Hepatocyte (in vitro differentiated cells): ENCODE measurements around the gene SERPINA3. TPM values are rescaled to one million over a fixed set of nuclear protein-coding genes. Genes with fewer than 3 reads are reported as not detected.

ENCODE experiments used
- DNase-seq: peaks from one replicate; pipeline ENCODE4 v3.0.0-alpha.2; 2016; ENCODE audit warnings: low spot score
- H2AFZ ChIP-seq: fragments of 200-600 bp; sonication (generic); 2 replicates; pipeline ENCODE4 v1.6.0; 2016; ENCODE audit warnings: antibody characterized with exemption, mild to moderate bottlenecking
- H3K27ac ChIP-seq: fragments of 200-600 bp; sonication (generic); 2 replicates; pipeline ENCODE4 v1.5.1; 2016; ENCODE audit warnings: mild to moderate bottlenecking
- H3K27me3 ChIP-seq: fragments of 200-600 bp; sonication (generic); 2 replicates; pipeline ENCODE4 v1.6.1; 2016
- H3K36me3 ChIP-seq: fragments of 200-600 bp; sonication (generic); replicated peaks from 2 replicates; pipeline ENCODE4 v1.5.1; 2016; ENCODE audit warnings: low read depth; ENCODE audit not compliant: insufficient read depth
- H3K4me1 ChIP-seq: fragments of 200-600 bp; sonication (generic); 2 replicates; pipeline ENCODE4 v1.5.1; 2016; ENCODE audit warnings: mild to moderate bottlenecking, moderate library complexity; ENCODE audit not compliant: insufficient read depth
- H3K4me2 ChIP-seq: fragments of 200-600 bp; sonication (generic); 2 replicates; pipeline ENCODE4 v1.6.0; 2016
- H3K4me3 ChIP-seq: fragments of 200-600 bp; sonication (generic); 2 replicates; pipeline ENCODE4 v1.5.1; 2016; ENCODE audit warnings: mild to moderate bottlenecking
- H3K79me2 ChIP-seq: fragments of 200-600 bp; sonication (generic); 2 replicates; pipeline ENCODE4 v1.6.0; 2017; ENCODE audit warnings: mild to moderate bottlenecking
- H3K9me2 ChIP-seq: fragments of 200-600 bp; sonication (generic); replicated peaks from 2 replicates; pipeline ENCODE4 v1.6.0; 2017; ENCODE audit warnings: mild to moderate bottlenecking; ENCODE audit not compliant: insufficient read depth
- H3K9me3 ChIP-seq: fragments of 200-600 bp; sonication (generic); 2 replicates; pipeline ENCODE4 v1.5.1; 2016; ENCODE audit warnings: low read depth, mild to moderate bottlenecking
- H4K20me1 ChIP-seq: fragments of 200-600 bp; sonication (generic); 2 replicates; pipeline ENCODE4 v1.6.0; 2016; ENCODE audit warnings: mild to moderate bottlenecking; ENCODE audit not compliant: insufficient read depth, poor library complexity, severe bottlenecking
- CTCF ChIP-seq: fragments of 200-600 bp; sonication (generic); IDR thresholded peaks from 2 replicates; pipeline ENCODE4 v1.5.1; 2016; ENCODE audit warnings: antibody characterized with exemption, mild to moderate bottlenecking; ENCODE audit not compliant: poor library complexity
- EZH2 ChIP-seq: fragments of 200-600 bp; sonication (generic); IDR thresholded peaks from 2 replicates; pipeline ENCODE4 v1.6.1; 2016; ENCODE audit warnings: antibody characterized with exemption, mild to moderate bottlenecking, borderline replicate concordance
- EZH2phosphoT487 ChIP-seq: fragments of 200-600 bp; sonication (generic); IDR thresholded peaks from one replicate; pipeline ENCODE4 v1.6.1; 2018; ENCODE audit warnings: antibody characterized with exemption, mild to moderate bottlenecking, low read depth, moderate library complexity; ENCODE audit not compliant: unreplicated experiment, severe bottlenecking
- WGBS: methylation state at CpG from one replicate; pipeline ENCODE4 v1.1.6; 2016; ENCODE audit warnings: low lambda C conversion rate; ENCODE audit errors: missing lambda C conversion rate; 5-methylcytosine and 5-hydroxymethylcytosine counted together
- polyA plus RNA-seq: library from polyadenylated mRNA; unstranded; fragments of >200 nt; fragmentation: Nextera tagmentation; extraction: Ambion mirVana; gene quantifications from 2 replicates; pipeline ENCODE4 v1.2.1, GENCODE V29; 2016
- total RNA-seq: library from RNA; depleted of rRNA; stranded (reverse); fragments of >200 nt; gene quantifications from 2 replicates; pipeline ENCODE4 v1.2.3, GENCODE V29; 2014

Gene SERPINA3
- total and polyA plus RNA-seq, 2 experiments from 2014 or later = 359 to 457 TPM

- no peak for TF ChIP-seq EZH2
- TF ChIP-seq EZH2phosphoT487 = no peak
- no peak for TF ChIP-seq CTCF
- no peak overlapping the region for H2AFZ ChIP-seq
- H3K9me3 ChIP-seq = no peaks in the 10 kb centered on the region
- no peaks in the 10 kb centered on the region for H3K36me3 ChIP-seq
- H3K9me2 ChIP-seq = no peaks in the 10 kb centered on the region
- no peaks in the 10 kb centered on the region for H3K27me3 ChIP-seq
- H3K4me3 ChIP-seq = no peak overlapping the region
- H3K4me2 ChIP-seq = no peak overlapping the region
- no peaks in the 10 kb centered on the region for H4K20me1 ChIP-seq
- peaks cover 15% of the 10 kb centered on the region for H3K4me1 ChIP-seq
- no peaks in the 10 kb centered on the region for H3K79me2 ChIP-seq
- 96% methylated on average over 7 of the region's 7 CpGs for WGBS
- H3K27ac ChIP-seq = no peak overlapping the region
- no peak for DNase-seq
Measured at GRCh38 chr14:94614802-94615201, 2.6 kb downstream of the SERPINA3 start.

- TF ChIP-seq EZH2phosphoT487 (no peak), CTCF (no peak)
- Histone ChIP-seq H3K27ac (no peak overlapping the region), H3K27me3 (no peaks in the 10 kb centered on the region), H3K4me3 (no peak overlapping the region), H3K4me1 (peaks cover 15% of the 10 kb centered on the region), H2AFZ (no peak overlapping the region), H3K79me2 (no peaks in the 10 kb centered on the region), H3K9me3 (no peaks in the 10 kb centered on the region), H3K4me2 (no peak overlapping the region), H4K20me1 (no peaks in the 10 kb centered on the region), H3K36me3 (no peaks in the 10 kb centered on the region), H3K9me2 (no peaks in the 10 kb centered on the region)
- DNase-seq = no peak
- 100% methylated on average over 3 of the region's 3 CpGs for whole genome bisulfite sequencing
Measured at GRCh38 chr14:94615254-94615653, 3.1 kb downstream of the SERPINA3 start.

GRCh38 chr14:94615823-94616570 is 3.8 kb downstream of the SERPINA3 start:
- no peak overlapping the region for H2AFZ ChIP-seq
- no peak overlapping the region for H3K27ac ChIP-seq
- no peak for DNase-seq
- peaks cover 15% of the 10 kb centered on the region for H3K4me1 ChIP-seq
- TF ChIP-seq CTCF (no peak), EZH2 (no peak)
- H3K9me3 ChIP-seq = no peaks in the 10 kb centered on the region
- H3K27me3 ChIP-seq = no peaks in the 10 kb centered on the region
- H3K36me3 ChIP-seq = no peaks in the 10 kb centered on the region
- H3K4me2 ChIP-seq = no peak overlapping the region
- no peaks in the 10 kb centered on the region for H3K79me2 ChIP-seq
- no peak overlapping the region for H3K4me3 ChIP-seq
- H4K20me1 ChIP-seq = no peaks in the 10 kb centered on the region
- H3K9me2 ChIP-seq = no peaks in the 10 kb centered on the region
- WGBS = 89% methylated on average over 8 of the region's 8 CpGs
